HG02678 (cell line): Measurements from ENCODE around the gene RPRML.
"Not testable (repeated sequence)": the region's sequence is repeated elsewhere in the genome, so short reads cannot be mapped to it uniquely, and the experiment has no call there.

Experiments used
- ATAC-seq: cut with Tn5 transposase; IDR thresholded peaks from one replicate; pipeline ENCODE4 v1.9.1; 2021; ENCODE audit warnings: mild to moderate bottlenecking, moderate library complexity; ENCODE audit not compliant: unreplicated experiment

RPRML gene

GRCh38 chr17:46976626-46977270, 2.3 kb downstream of the RPRML start:
- no peak for ATAC-seq

- ATAC-seq = no peak
Observed at GRCh38 chr17:46975287-46975686, 3.8 kb downstream of the RPRML start.

- ATAC-seq = no peak
Observed at GRCh38 chr17:46974086-46974485, 5.0 kb downstream of the RPRML start.

GRCh38 chr17:46972346-46972745, 6.7 kb downstream of the RPRML start:
- ATAC-seq = no peak

DNA sequence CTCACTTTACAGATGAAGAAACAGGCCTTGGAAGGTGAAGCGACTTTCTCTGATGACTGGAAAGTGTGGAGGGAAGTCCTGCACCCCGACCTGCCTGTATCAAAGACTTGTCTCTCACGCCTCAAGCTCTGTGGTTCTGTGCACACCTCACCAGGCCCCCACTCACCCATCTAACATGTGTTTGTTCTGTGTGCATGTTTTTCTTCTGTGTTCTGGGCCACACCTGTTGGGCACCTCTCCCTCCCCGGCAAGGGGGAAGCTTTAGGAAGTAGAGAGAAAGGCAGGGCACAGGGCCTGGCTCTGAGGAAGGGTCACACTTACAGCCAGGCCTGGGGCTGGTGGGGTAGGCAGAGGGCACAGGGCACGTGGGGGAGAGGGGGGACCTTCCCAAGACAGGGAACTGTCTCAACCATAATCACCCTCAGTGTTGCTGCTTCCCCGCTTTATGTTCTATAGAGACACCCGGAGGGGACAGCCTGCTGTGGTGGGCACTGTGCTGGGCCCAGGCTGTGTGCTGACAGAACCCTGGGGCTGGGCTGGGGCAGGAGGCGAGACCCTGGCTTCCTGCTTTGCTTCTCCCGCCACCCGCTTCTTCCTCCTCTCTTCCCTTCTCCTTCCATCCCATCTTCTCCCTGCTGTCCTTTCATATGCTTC, 7.3 kb downstream of the RPRML start:
- no peak for ATAC-seq

DNA sequence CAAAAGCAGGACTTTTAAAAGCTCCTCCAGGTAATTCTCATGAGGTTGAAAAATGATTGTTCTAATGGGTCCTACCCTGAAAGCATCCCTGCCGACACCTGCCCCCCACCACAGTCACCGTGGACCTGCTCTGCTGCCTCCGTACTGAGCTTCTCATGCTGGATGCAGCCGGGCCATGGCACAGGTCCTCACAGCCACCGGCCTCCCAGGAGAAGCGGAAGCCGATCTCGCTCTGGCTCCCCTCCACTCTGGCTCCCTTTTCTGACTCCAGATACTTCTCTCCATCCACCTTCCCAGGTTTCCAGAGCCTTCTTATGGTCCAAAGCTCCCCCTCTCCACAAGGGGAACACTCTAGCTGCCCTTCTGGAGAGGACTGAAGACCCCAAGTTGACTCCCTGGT, 10.2 kb downstream of the RPRML start:
- ATAC-seq = no peak

DNA sequence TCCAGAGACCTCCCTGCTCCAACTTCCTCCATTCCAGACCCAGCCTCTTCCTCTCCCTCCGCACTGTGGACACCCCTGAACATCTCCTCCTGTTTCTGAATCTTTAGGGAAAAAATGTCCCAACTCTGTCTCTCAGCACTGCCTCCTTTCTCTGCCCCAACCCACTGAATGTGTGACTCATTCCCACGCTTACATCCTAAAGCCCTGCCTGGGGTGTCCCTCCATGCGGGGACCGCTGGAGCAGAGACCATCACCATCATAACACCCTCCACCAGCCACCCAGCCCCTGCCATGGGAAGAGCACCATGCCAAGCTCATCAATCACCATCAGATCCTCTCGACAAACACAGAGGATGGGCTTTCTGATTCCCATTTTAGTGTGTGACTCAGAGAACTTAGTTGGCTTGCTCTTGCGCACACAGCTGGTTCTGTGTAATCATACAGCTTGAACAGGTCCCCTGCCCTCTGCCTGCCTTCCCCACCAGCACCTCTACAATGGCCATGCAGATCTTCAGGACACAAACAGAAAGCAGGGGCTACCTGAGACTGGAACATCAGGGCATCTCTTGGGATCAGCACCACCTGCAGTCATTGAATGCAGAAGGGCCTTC, 10.7 kb downstream of the RPRML start:
- ATAC-seq = no peak

DNA sequence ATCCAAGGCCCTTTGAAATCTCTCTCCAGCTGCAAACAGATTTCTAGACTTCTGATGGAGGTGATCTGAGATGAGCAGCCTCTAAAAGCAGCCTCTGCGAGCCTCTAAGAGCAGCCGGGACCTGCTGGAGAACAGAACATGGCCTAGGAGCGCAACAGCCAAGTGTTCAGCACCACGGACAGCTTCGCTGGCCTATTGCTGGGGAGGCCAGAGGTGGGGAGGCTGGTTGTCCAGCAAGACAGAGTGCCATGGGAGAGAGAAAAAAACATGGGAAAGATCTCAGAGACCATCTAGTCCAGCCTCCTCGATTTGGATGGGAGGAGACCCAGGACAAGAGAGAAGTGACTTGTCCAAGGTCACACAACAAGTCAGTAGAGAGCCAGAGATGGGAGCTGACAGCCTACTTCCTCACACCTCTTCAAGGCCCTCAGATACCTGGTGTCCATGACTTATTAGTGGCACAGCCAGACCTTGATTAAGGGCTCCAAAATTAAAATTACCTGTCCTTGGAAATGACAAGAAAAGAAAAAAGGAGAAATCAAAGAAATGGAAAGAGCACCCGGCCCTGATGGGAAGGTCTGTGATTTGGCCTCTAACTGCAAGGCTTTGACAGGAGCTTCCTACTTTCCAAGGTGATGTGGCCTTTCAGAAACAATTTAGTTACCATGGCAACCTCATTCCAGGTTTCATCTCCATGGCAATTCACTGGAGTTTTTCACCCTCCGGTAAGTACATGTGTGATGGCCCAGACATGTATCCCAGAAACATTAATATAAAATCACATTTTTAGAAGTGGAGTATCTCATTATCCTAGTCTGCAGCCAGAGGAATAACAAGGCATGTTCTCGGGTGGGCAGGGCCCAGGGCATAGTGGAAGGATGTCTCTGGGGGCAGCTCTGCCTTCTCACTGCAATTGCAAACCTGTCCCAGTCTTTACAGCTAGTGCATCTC, 14.5 kb downstream of the RPRML start:
- ATAC-seq = no peak

GRCh38 chr17:46963571-46963970, 15.5 kb downstream of the RPRML start:
- no peak for ATAC-seq

- ATAC-seq = no peak
Observed at GRCh38 chr17:46962374-46962790, 16.7 kb downstream of the RPRML start.

- ATAC-seq = no peak
Observed at GRCh38 chr17:46960152-46960551, 18.9 kb downstream of the RPRML start.

- ATAC-seq = no peak
Observed at GRCh38 chr17:46958041-46958591, 20.9 kb downstream of the RPRML start.

- ATAC-seq = not testable (repeated sequence)
Observed at GRCh38 chr17:46953191-46953590, 25.9 kb downstream of the RPRML start.

GRCh38 chr17:46952115-46952514, 26.9 kb downstream of the RPRML start:
- no peak for ATAC-seq

GRCh38 chr17:46951706-46952105, 27.3 kb downstream of the RPRML start:
- ATAC-seq = no peak

DNA sequence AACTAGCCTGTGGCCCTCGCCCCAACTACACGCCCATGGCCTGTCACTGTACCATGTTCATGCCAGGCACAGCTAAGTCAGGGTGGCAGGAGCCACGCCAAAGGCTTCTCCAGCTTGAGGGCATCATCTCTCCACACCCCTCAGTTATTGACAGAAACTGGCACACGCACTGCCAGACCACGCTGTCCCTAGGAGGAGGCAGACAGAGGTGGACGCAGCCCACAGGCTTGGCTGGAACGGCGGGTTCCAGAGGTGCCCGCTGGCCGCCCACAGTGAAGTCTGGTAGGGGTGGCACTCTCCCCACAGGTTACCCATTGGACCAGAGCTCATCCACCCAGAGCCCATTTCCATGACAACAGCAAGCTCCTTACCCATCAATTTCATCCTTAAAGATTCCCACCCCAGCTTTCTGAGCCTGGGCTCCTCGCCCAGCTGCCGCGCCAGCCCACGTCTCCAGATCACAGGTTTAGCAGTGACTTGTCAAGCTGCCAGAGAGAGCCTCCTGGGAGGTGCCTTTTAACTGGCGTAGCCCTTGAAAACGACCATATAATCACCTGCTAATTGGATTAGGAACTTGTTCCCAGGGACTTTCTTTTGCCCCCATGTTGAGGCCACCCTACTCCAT, 27.9 kb downstream of the RPRML start:
- ATAC-seq = no peak

DNA sequence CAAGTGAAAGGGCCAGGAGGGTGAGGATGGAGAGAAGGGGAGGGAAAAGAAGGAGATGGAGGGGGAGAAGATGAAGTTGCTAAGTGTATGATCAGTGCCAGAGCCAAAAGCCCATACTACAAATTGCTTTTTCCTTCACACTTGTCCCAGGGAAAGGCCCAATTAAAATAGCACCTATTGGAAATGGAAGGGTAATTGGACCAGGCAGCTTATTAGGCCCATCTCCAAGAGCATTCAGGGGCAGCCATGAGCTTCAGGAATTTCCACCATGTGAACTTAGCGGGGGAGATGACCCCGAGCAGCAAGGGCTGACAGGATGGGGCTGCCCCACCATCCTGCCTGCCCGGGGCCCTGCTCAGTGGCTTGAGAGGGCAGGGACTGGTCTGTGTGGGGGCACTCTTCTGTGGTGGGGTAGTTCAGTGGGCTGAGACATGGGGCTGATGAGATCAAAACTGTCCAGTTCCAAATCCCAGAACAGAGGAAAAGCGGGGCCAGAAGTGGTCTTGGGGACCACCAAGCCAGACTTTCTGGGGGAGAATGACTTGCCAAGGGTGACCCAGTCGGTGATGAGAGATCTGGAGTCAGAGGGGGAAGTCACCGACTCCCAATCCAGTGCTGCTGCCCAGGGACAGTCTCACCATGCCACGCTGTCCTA, 28.6 kb downstream of the RPRML start:
- no peak for ATAC-seq

- ATAC-seq = no peak
Observed at GRCh38 chr17:46949291-46950174, 29.5 kb downstream of the RPRML start.

DNA sequence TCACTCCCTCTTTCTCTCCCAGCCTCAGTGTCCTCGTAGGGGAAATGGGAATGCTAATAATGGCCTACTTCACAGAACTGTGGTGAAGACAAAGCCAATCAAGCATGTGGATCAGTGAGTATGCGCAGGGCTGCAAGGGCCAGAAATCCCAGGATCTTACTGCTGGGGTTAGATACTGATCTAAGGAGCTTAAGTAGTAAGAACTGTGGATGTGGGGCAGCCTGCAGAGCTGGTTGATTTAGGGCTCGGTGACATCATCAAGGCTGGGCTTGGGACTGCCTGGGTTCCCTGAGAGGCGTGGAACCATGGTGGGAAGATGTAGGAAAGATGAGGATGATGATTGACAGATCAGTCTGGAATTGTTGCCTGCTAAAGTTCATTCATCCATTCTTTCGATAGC, 30.5 kb downstream of the RPRML start:
- no peak for ATAC-seq
